ENCODE measurements around the gene PRKAG2.
"Not testable (repeated sequence)": the region's sequence is repeated elsewhere in the genome, so short reads cannot be mapped to it uniquely, and the experiment has no call there.

DNA sequence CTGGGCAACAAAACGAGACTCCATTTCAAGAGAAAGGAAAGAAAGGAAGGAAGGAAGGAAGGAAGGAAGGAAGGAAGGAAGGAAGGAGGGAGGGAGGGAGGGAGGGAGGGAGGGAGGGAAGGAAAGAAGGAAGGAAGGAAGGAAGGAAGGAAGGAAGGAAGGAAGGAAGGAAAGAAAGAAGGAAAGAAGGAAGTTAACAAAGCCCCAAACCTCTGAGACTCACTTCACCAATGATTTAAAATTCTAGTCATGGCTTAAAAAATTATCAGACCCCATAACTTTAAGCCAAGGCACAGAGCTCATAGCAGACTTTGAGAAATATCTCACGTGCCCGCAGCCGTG, 94.7 kb downstream of the PRKAG2 start:
- TF ChIP-seq, protein P1, sequence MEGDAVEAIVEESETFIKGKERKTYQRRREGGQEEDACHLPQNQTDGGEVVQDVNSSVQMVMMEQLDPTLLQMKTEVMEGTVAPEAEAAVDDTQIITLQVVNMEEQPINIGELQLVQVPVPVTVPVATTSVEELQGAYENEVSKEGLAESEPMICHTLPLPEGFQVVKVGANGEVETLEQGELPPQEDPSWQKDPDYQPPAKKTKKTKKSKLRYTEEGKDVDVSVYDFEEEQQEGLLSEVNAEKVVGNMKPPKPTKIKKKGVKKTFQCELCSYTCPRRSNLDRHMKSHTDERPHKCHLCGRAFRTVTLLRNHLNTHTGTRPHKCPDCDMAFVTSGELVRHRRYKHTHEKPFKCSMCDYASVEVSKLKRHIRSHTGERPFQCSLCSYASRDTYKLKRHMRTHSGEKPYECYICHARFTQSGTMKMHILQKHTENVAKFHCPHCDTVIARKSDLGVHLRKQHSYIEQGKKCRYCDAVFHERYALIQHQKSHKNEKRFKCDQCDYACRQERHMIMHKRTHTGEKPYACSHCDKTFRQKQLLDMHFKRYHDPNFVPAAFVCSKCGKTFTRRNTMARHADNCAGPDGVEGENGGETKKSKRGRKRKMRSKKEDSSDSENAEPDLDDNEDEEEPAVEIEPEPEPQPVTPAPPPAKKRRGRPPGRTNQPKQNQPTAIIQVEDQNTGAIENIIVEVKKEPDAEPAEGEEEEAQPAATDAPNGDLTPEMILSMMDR (IDR thresholded peaks at IDR 0.05): not testable (repeated sequence)
- TF ChIP-seq POLR2A (IDR thresholded peaks at IDR 0.05): not testable (repeated sequence)
